Pulmonary artery endothelial cell (primary cell): ENCODE data around the gene STAT2. TPM values are rescaled to one million over a fixed set of nuclear protein-coding genes. Genes with fewer than 3 reads are reported as not detected.

Experiments used
- DNase-seq: peaks from one replicate; pipeline ENCODE4 v3.0.0-alpha.2; 2011; ENCODE audit warnings: low read depth, low spot score
- total RNA-seq: library from RNA; depleted of rRNA; stranded (reverse); fragments of >200 nt; gene quantifications from 2 replicates; pipeline ENCODE4 v1.2.3, GENCODE V29; 2014

STAT2 gene
- total RNA-seq, 1 donor from 2014 or later, result 54.6 TPM

DNA sequence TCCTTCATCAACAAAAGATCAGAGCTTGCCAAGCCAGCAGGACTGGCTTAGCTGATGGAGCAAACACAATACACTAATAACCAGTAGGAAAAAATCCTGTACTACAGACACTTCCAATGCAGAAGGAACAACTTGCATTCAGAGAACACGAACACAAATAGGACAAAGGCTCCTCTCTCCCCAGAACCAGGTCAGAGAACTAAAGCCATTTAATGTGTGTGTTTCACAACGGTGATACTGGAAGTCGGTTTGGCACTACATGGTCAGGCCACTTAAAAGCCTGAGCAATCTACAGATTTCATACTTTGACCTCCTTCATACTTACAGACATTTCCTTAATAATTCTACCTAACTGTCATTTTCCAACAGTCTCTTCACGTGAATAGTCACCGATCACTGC is 66.1 kb downstream of the STAT2 start:
- DNase-seq, result no peak

Other genes with a start within 250 kb of the STAT2 start
- 2,515 and 3,966 TPM in 2 replicates for gene RPL41, start 243.5 kb downstream of the STAT2 start, total RNA-seq
- 5.5 and 7.0 TPM in 2 replicates for gene ZC3H10, start 241.8 kb downstream of the STAT2 start, total RNA-seq
- 313 and 330 TPM in 2 replicates for gene ESYT1, start 231.8 kb downstream of the STAT2 start, total RNA-seq
- gene MYL6B, start 207.5 kb downstream of the STAT2 start, total RNA-seq, result 60.6 and 81.1 TPM in 2 replicates
- 2,535 and 2,553 TPM in 2 replicates for gene MYL6, start 201.7 kb downstream of the STAT2 start, total RNA-seq
- 53.2 and 70.9 TPM in 2 replicates for gene SMARCC2, start 170.6 kb downstream of the STAT2 start, total RNA-seq
- 189 and 215 TPM in 2 replicates for gene RNF41, start 138.2 kb downstream of the STAT2 start, total RNA-seq
- 37.1 and 44.1 TPM in 2 replicates for gene NABP2, start 135.8 kb downstream of the STAT2 start, total RNA-seq
- not detected in 2 replicates for gene SLC39A5, start 130.1 kb downstream of the STAT2 start, total RNA-seq
- 13.1 and 21.4 TPM in 2 replicates for gene ANKRD52, start 101.7 kb downstream of the STAT2 start, total RNA-seq
- 4.9 and 7.3 TPM in 2 replicates for gene COQ10A, start 93.2 kb downstream of the STAT2 start, total RNA-seq
- 151 TPM in 2 replicates for gene CS, start 59.8 kb downstream of the STAT2 start, total RNA-seq
- gene CNPY2, start 44.1 kb downstream of the STAT2 start, total RNA-seq, result 73.1 and 82.8 TPM in 2 replicates
- gene PAN2, start 26.1 kb downstream of the STAT2 start, total RNA-seq, result 10.6 and 15.3 TPM in 2 replicates
- gene IL23A, start 21.2 kb downstream of the STAT2 start, total RNA-seq, result 0.13 TPM in 1 of 2 replicates, not detected in the other
- not detected in 2 replicates for gene APOF, start 2.8 kb upstream of the STAT2 start, total RNA-seq
- 14.8 and 25.3 TPM in 2 replicates for gene TIMELESS, start 89.3 kb upstream of the STAT2 start, total RNA-seq
- 0.07 and 0.20 TPM in 2 replicates for gene MIP, start 94.5 kb upstream of the STAT2 start, total RNA-seq
- 1.7 and 1.8 TPM in 2 replicates for gene SPRYD4, start 108.5 kb upstream of the STAT2 start, total RNA-seq
- gene GLS2, start 128.1 kb upstream of the STAT2 start, total RNA-seq, result 0.26 and 0.28 TPM in 2 replicates
- gene RBMS2, start 161.7 kb upstream of the STAT2 start, total RNA-seq, result 21.6 and 25.7 TPM in 2 replicates